ENCODE data around the gene MBD5.

The MBD5 gene

GRCh38 chr2:148338541-148338940 is 317.6 kb downstream of the MBD5 start:
- DNase-seq, result no peak

- DNase-seq, result no peak
Measured at GRCh38 chr2:148342086-148342485, 321.2 kb downstream of the MBD5 start.

- DNase-seq, result no peak
Measured at GRCh38 chr2:148350199-148350598, 329.3 kb downstream of the MBD5 start.

DNA sequence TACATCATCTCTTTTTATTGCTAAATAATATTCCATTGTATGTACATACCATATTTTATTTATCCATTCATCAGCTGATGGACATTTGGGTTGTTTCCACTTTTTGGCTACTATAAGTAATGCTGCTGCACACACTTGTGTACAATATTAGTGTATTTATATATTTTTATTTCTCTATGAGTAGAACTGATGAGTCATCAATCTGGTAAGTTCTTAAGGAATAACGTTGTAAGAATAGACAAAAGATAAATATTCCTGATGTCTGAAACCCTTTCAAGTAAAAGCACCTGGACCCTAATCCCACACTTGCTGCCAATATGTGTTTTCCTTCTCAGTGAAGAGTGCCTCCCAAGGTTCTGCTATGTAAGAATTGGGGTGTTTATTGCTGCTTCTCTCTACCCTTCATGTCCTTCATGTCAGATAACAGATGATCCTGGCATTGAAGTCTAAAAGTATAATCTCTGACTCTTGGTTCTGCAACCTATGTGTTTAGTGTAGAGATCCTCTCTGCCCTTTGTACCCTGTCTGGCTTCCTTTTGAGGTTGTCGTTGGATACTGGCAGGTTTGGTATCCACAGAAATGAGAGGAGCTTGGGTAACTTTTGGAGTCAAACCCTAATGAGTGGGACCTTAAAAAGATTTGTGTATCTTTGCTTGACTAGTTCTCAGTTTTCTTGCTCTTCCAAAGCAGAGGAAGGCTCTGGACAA is 330.7 kb downstream of the MBD5 start:
- DNase-seq, result no peak

GRCh38 chr2:148358375-148358774 is 337.5 kb downstream of the MBD5 start:
- DNase-seq, result no peak

- DNase-seq, result no peak
Measured at GRCh38 chr2:148360662-148361061, 339.8 kb downstream of the MBD5 start.

DNA sequence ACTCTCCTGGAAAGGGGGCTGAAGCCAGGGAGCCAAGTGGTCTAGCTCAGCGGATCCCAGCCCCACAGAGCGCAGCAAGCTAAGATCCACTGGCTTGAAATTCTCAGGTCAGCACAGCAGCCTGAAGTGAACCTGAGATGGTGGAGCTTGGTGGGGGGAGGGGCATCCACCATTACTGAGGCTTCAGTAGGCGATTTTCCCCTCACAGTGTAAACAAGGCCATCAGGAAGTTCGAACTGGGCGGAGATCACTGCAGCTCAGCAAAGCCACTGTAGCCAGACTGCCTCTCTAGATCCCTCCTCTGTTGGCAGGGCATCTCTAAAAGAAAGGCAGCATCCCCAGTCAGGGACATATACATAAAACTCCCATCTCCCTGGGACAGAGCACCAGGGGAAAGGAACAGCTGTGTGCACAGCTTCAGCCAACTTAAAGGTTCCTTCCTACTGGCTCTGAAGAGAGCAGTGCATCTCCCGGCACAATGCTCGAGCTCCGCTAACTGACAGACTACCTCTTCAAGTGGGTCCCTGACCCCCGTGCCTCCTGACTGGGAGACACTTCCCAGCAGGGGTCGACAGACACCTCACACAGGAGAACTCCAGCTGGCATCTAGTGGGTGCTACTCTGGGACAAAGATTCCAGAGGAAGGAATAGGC is 341.4 kb downstream of the MBD5 start:
- no peak for DNase-seq

- DNase-seq, result no peak
Measured at GRCh38 chr2:148375214-148375613, 354.3 kb downstream of the MBD5 start.

GRCh38 chr2:148391324-148391723 is 370.4 kb downstream of the MBD5 start:
- no peak for DNase-seq

- DNase-seq, result no peak
Measured at GRCh38 chr2:148402786-148403185, 381.9 kb downstream of the MBD5 start.

DNA sequence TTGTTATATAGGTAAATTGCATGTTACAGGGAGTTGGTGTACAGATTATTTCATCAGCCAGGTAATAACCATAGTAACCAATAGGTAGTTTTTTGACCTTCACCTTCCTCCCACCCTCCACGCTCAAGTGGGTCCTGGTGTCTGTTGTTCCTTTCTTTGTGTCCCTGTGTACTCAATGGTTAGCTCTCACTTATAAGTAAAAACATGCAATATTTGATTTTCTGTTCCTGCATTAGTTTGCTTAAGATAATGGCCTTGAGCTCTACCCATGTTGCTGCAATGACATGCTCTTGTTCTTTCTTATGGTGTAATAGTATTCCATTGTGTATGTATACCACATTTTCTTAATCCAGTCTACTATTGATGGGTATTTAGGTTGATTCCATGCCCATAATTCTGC is 390.0 kb downstream of the MBD5 start:
- no peak for DNase-seq

GRCh38 chr2:148416248-148416647 is 395.4 kb downstream of the MBD5 start:
- no peak for DNase-seq

DNA sequence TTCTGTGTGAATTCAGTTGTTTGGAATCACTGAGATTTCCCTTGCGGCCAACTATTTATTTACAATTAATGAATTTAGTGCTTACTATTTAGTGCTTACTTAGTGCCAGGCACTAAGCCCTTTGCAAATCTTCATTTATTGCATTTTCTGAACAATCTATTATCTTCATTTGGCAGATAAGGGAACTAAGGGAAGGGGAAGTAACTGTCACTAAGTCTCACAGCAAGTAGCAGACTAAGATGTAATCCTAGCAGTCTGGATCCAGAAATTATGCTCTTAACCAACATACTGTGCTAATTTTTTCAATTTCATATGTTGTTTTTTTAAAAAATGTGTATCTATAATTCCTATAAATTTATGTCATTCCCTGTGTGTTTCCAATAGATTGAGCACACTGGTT is 409.2 kb downstream of the MBD5 start:
- DNase-seq, result no peak

- DNase-seq, result no peak
Measured at GRCh38 chr2:148447877-148448276, 427.0 kb downstream of the MBD5 start.

GRCh38 chr2:148450531-148450930 is 429.6 kb downstream of the MBD5 start:
- DNase-seq, result no peak

DNA sequence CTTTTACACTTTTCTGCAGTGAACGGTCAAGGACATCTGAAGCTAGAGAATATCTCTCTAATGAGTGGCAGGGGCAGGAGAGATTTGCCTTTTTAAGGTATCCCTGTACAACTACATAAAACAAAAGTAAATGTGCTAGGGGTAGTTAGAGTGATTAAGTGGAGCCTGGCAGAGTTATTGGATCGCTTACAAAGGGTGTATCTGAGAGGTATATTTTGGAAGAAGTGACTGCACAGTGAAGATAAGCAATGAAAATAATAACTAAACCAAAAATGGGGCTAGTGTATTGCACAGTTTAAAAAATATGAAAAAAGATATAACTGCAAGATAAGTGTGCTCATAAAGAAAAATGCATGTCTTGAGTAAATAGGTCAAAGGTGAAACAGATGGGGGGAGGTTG is 430.2 kb downstream of the MBD5 start:
- no peak for DNase-seq

DNA sequence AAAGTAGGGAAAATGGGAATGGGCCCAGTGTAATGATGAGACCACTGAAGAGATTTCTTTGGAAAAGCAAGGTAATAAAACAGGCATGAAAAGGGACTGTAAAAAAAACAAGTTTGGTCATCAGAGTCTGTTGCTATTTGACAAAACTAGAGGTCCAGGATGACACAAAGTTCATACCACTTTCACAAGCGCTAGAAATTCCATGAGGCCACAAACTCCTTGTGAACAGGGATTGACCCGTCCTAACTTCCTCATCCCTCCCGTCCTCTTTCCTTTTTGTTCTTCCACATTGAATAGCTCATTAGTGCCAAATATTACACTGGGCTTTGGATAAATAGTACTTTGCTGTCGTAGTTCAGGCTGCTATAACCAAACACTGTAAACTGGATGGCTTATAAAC is 434.9 kb downstream of the MBD5 start:
- DNase-seq, result no peak

DNA sequence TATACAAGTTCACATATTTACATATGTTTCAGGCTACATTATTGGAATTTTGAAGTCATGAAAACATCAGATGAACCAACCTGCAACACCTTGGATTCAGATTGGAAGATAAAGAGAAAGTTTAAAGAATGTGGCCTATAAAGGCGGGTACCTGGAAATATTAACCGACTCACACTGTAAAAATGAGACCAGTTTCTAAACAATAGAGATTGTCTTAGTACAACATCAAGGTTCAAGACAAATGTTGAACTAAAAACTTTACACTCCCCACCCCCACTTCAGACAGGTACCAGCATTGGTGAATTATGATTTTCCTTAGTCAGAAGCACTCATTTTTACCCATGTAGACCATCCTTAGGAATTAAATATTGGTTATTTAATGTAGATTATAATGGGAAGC is 437.3 kb downstream of the MBD5 start:
- no peak for DNase-seq

- no peak for DNase-seq
Measured at GRCh38 chr2:148459377-148459778, 438.5 kb downstream of the MBD5 start.

DNA sequence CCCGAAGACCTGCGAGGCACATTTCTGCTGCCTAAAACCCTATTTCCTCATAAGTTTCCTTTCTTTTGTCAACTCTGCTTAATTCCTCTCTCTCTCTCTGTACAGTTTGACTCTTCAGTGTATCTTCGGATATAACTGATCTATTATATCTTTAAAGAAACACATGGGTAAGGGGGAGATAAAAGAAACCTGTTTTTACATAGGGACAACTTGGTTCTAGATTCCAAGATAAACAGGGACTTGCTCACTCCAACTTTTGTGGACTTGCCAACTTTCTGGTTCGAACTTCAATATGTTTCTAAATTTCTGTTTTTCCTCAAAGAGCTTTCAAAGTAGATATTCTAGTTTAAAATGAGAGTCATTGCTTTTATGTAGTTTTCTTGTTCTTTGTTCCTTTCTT is 441.0 kb downstream of the MBD5 start:
- DNase-seq, result no peak

GRCh38 chr2:148475626-148476025 is 454.7 kb downstream of the MBD5 start:
- no peak for DNase-seq

DNA sequence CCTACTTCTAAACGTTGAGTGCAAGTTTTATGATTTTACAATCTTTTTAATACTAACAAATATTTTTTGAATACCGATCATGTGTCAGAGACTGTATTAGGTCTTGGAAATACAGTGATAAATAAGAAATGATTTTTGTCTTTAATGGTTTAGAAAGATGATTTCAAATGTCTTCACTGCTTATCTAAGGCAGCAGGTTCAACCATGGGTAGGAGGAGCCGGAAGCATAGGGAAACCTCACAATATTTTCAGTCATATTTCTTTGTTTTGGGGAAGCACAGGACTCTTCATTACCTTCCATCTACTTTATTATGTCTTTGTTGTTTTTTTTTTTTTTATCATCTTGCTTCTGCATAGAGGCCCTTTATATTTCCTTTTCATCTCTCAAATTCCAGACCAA is 458.5 kb downstream of the MBD5 start:
- no peak for DNase-seq

GRCh38 chr2:148483665-148484064 is 462.8 kb downstream of the MBD5 start:
- DNase-seq, result no peak

DNA sequence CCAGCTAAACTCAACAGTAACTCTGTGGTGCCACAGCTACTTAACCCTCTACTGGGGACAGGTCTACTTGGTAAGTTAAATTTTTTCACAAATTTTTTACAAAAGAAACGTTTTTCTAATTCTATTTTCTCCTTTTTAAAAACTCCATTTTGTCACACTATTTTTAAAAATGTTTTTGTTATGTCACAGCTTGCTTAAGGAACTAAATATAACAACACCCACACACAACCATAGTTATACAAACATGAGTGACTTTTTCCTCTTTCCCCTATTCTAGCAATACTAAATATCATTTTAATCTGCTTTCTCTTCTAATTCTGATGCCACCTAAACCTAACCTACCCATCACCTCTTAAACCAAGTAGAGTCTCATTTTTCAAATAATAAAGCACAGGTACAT is 463.2 kb downstream of the MBD5 start:
- DNase-seq, result no peak

- DNase-seq, result no peak
Measured at GRCh38 chr2:148486655-148487054, 465.8 kb downstream of the MBD5 start.
